Kidney (tissue), 22 donors: ENCODE data around the gene SLIT1. TPM values are rescaled to one million over a fixed set of nuclear protein-coding genes. Genes with fewer than 3 reads are reported as not detected.

Experiments used
- DNase-seq, 5 donors: peaks; one replicate each; pipeline ENCODE4 v3.0.0-alpha.2; 2013 to 2020
- FAIRE-seq: peaks from 2 replicates; lab custom pipeline; 2012; peaks lifted over from hg19 to GRCh38; lab: Jason Lieb, UNC
- H3K27ac ChIP-seq, 2 donors: one replicate each; pipeline ENCODE4 v1.7.0; 2013; ENCODE audit warnings: low read depth in 2 of 2, low read length in 2 of 2, inconsistent platforms in 1 of 2
- H3K27me3 ChIP-seq: one replicate; pipeline ENCODE4 v1.7.1; 2013; ENCODE audit warnings: low read length, inconsistent platforms; ENCODE audit not compliant: control insufficient read depth, insufficient read depth
- H3K36me3 ChIP-seq, 3 donors: one replicate each; pipeline versions ENCODE4 v1.7.0 to v1.7.1; 2013; ENCODE audit warnings: low read length in 3 of 3, control low read depth in 1 of 3, inconsistent platforms in 1 of 3; ENCODE audit not compliant: insufficient read depth in 3 of 3, control insufficient read depth in 2 of 3
- H3K4me1 ChIP-seq, 3 donors: one replicate each; pipeline versions ENCODE4 v1.7.0 to v1.7.1; 2013; ENCODE audit warnings: low read length in 3 of 3, inconsistent platforms in 1 of 3, low read depth in 1 of 3; ENCODE audit not compliant: control insufficient read depth in 2 of 3, insufficient read depth in 2 of 3
- H3K4me3 ChIP-seq, 3 donors: one replicate each; pipeline versions ENCODE4 v1.7.0 to v1.8.1; 2013; ENCODE audit warnings: low read length in 3 of 3, control low read depth in 1 of 3, inconsistent platforms in 1 of 3
- H3K9ac ChIP-seq, 3 donors: one replicate each; pipeline versions ENCODE4 v1.7.0 to v1.7.1; 2013; ENCODE audit warnings: low read length in 3 of 3, control low read depth in 1 of 3, inconsistent platforms in 1 of 3
- H3K9me3 ChIP-seq, 3 donors: one replicate each; pipeline versions ENCODE4 v1.7.0 to v1.7.1; 2013; ENCODE audit warnings: low read length in 3 of 3, control low read depth in 1 of 3, inconsistent platforms in 1 of 3; ENCODE audit not compliant: control insufficient read depth in 2 of 3, insufficient read depth in 1 of 3
- CTCF ChIP-seq: IDR thresholded peaks from 3 replicates; pipeline ENCODE4 v1.5.1; 2012; ENCODE audit warnings: mild to moderate bottlenecking, moderate library complexity, borderline replicate concordance; ENCODE audit not compliant: insufficient read depth; ENCODE audit errors: extremely low read depth
- intact Hi-C: fragments of 100-400 bp; cut with DNase I; formaldehyde crosslinking; loops from one replicate; pipeline ENCODE4 v1.11.1; 2022
- long read RNA-seq, 10 donors: library from polyadenylated mRNA in 1 of 10; unstranded in 1 of 10; transcript quantifications; one replicate each; pipeline ENCODE4 v2.0.0 and lab custom pipeline, GENCODE V29; 2021 to 2026
- polyA plus RNA-seq: library from polyadenylated mRNA; stranded (reverse); fragments of 350-450 nt; fragmentation: Illumina TruSeq; extraction: RNeasy Lipid Tissue Mini Kit (QIAGEN cat#74804); gene quantifications from one replicate; pipeline ENCODE4 v1.2.3, GENCODE V29; 2014; ENCODE audit warnings: low read depth, low replicate concordance; ENCODE audit not compliant: insufficient read depth
- total RNA-seq: library from RNA; stranded (reverse); fragmentation: NEBNext Ultra II Directional; extraction: Animal tissue kit (Norgen Biotek cat#: 25700); gene quantifications from one replicate; pipeline ENCODE4 v1.2.1, GENCODE V29; 2021
- donor health status: control.
- donor health status: control.
- donor health status: control.
- donor health status: control.
- donor health status: control.
- donor health status: DM: yes; HTN: yes; CAD: no.
- donor health status: Normal renal cell carcinoma (clear cell type).

The SLIT1 gene
- 0.35 TPM for total RNA-seq
- 0.06 TPM for polyA plus RNA-seq
- long read RNA-seq, donor 1, result 0 reads
- long read RNA-seq, donor 2, result 0 reads
- long read RNA-seq, donor 3, full-length matches to known transcripts, result 1 of 1 reads
- long read RNA-seq, donor 3, partial matches to known transcripts, result 0 of 1 reads
- long read RNA-seq, donor 3, other reads (novel, unspliced or antisense), result 0 of 1 reads
- long read RNA-seq, donor 4, full-length matches to known transcripts, result 1 of 1 reads
- long read RNA-seq, donor 4, partial matches to known transcripts, result 0 of 1 reads
- long read RNA-seq, donor 4, other reads (novel, unspliced or antisense), result 0 of 1 reads
- long read RNA-seq, donor 5, result 0 reads
- long read RNA-seq, donor 6, result 0 reads
- long read RNA-seq, donor 7, result 0 reads
- long read RNA-seq, donor 8, result 0 reads
- long read RNA-seq, donor 9, result 0 reads
- long read RNA-seq, donor 10, result 0 reads

- DNase-seq (peak; percentile 41 to 90 (median 72)), FAIRE-seq (no peak)
- intact Hi-C loops, result no loop called here
- no peak within 1 kb of the TSS for H3K9ac ChIP-seq
- H3K27ac ChIP-seq, result no peak within 1 kb of the TSS
- H3K9me3 ChIP-seq, result no peaks in the 10 kb centered on the region
- peaks cover 4% of the 10 kb centered on the region for H3K27me3 ChIP-seq
- H3K36me3 ChIP-seq, result no peaks in the 10 kb centered on the region
- no peak for TF ChIP-seq CTCF
- no peak within 1 kb of the TSS for H3K4me3 ChIP-seq
- H3K4me1 ChIP-seq, result peaks cover 0 to 6% (median 0%) of the 10 kb centered on the region in 3 donors
Observed at GRCh38 chr10:97185326-97186058, at the start of gene SLIT1. SLIT1 (minus strand) TSS chr10:97185959; CDS start chr10:97185674, 285 bp downstream.

- FAIRE-seq, result no peak
Observed at GRCh38 chr10:97235353-97235752, 49.6 kb upstream of the SLIT1 start.

GRCh38 chr10:97234400-97234799, 48.6 kb upstream of the SLIT1 start:
- FAIRE-seq, result peak; percentile 82
- H3K9me3 ChIP-seq, result no peaks in the 10 kb centered on the region
- intact Hi-C loops, result no loop called here
- H3K36me3 ChIP-seq, result no peaks in the 10 kb centered on the region
- no peaks in the 10 kb centered on the region for H3K27me3 ChIP-seq
- no peak overlapping the region for H3K9ac ChIP-seq
- TF ChIP-seq CTCF, result peak; percentile 58
- no peak overlapping the region for H3K27ac ChIP-seq
- peak in 2 of 5 donors; percentile 63 to 65 for DNase-seq
- no peaks in the 10 kb centered on the region for H3K4me1 ChIP-seq
- H3K4me3 ChIP-seq, result no peak overlapping the region

More at GRCh38 chr10:97235353-97235752, 49.6 kb upstream of the SLIT1 start:
- Histone ChIP-seq H3K9ac (no peak overlapping the region), H3K4me3 (no peak overlapping the region), H3K9me3 (no peaks in the 10 kb centered on the region), H3K4me1 (no peaks in the 10 kb centered on the region), H3K36me3 (no peaks in the 10 kb centered on the region), H3K27me3 (no peaks in the 10 kb centered on the region), H3K27ac (no peak overlapping the region)
- TF ChIP-seq CTCF, result no peak
- intact Hi-C loops, result no loop called here
- no peak for DNase-seq
